GM21390 (cell line): ENCODE measurements around the gene ZNF607.

ENCODE experiments used
- ATAC-seq: cut with Tn5 transposase; IDR thresholded peaks from one replicate; pipeline ENCODE4 v1.9.1; 2021; ENCODE audit not compliant: unreplicated experiment

Gene ZNF607

DNA sequence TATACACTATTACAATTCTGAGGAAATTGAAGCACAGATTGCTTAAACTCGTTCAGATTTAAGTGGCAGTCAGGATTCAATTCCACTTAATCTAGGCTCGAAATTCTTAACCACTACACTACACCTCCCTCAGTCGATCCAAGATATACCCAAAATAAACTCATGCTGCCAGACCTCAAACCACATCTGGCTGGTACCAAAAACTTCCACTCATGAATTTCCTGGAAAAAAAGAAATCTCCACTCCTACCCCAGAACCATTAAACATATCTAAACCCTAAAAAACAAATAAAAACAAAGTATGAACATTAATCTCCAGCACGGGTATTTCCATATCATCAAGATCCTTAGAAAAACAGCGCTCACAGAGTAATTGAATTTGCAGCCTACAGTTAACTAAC is 65.4 kb downstream of the ZNF607 start:
- ATAC-seq: no peak
